ENCODE data around the gene IMPDH2.

IMPDH2 gene

DNA sequence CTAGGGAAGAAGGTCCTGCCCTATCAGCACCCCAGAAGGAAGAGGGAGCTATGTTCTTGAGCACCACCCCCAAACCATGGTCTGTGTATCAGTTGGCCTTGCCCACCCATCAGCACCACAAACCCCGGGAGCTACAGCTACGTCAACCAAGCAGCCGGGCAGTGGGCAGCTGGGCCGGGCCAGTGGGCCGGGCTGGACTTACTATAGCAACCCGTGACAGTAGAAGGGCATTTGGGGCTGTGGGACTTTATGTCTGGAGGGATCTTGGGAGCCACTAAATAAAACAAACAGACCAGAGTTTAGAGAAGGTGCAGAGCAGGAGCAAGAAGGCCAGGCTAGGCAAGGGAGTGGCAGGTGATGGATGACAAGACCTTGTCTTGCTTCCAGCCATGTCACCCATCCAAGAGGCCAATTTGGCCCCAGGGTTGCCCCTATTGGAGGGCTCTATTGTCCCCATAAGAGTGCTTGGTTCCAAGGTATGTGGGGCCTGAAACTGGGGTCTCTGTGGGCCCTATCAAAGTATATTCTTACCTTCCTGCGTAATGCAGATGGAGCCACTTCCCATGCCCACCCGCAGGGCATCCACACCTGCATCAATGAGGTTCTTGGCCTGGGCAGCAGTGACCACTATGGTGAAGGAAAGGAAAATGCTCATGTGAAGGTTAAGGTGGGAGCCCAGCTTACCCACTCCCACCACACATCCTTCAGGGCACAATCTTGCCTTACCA lies 3.2 kb downstream of the IMPDH2 start:
- no peaks in the 10 kb centered on the region for H3K9me3 ChIP-seq (ENCODE audit: control insufficient read depth, insufficient read depth, low read depth, low read length)
- H3K4me3 ChIP-seq (ENCODE audit: low read depth, low read length) = no peak overlapping the region
- ChIA-PET POLR2A (interaction anchor here (0.8 to 2.8 kb wide), 3 partner anchors 10 to 68 kb away, joined by 3 to 10 read pairs (median 3); partner anchors contain the start of genes P4HTM and QRICH1), CTCF (interaction anchor here (1.1 to 1.5 kb wide), 2 partner anchors 19 to 68 kb away, joined by 4 to 5 read pairs; partner anchors contain the start of genes QRICH1 and WDR6)
- H3K36me3 ChIP-seq (ENCODE audit: control insufficient read depth in 2 of 2, insufficient read depth in 1 of 2, low read length in 2 of 2) = peaks cover 0 to 73% of the 10 kb centered on the region in 2 experiments; a peak in 2 of 3 replicates
- TF ChIP-seq EGR2 (tag by site-specific recombination; IDR thresholded peaks at IDR 0.05; ENCODE audit: low read depth) (0 out of 2 replicates have a peak, but pooled peaks have one; percentile 0), ZXDB (tag by site-specific recombination; IDR thresholded peaks at IDR 0.05) (no peak)
- no peaks in the 10 kb centered on the region for H3K4me1 ChIP-seq (ENCODE audit: control insufficient read depth, insufficient read depth, low read length)
- H3K27ac ChIP-seq (ENCODE audit: extremely low read depth, low read depth, low read length) = no peak overlapping the region

DNA sequence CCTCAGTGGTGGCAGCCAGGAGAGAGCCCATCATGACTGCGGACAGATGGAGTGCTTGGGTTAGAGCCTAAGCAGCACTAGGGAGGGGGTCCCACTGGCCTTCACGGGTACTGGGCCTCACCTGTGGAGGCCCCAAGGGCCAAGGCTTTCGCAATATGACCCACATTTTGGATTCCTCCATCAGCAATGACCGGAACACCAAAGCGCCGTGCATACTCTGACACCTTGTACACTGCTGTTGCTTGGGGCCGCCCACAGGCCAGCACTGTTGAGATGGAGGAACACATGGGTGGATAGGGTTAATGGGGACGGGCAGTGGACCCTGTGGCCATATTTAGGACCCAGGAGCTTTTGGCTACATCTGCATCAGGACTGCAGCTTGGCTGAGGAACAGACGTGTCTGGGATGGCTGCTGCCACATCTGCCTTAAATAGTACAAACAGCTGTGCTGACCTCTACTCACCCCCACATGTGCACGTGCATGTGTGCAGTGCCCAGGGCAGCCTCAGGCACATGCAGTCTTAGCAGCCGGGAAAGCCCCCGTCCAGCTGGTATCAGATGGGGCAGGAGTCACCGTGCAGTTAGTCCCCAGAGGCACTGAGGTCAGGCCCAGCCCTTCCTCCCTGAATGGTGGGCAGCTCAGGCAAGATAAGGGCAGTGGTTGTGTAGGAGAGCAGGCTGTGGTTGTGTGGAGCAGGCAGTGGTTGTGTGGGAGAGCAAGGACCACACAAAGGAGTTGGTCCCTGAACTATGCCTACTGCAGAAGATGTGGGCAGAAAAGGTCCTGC lies 4.0 kb downstream of the IMPDH2 start:
- H3K4me1 ChIP-seq (ENCODE audit: control insufficient read depth, insufficient read depth, low read length) = no peaks in the 10 kb centered on the region
- H3K27ac ChIP-seq (ENCODE audit: extremely low read depth, low read depth, low read length) = no peak overlapping the region; the same call in 1 of the 2 replicates
- TF ChIP-seq EGR2 (tag by site-specific recombination; IDR thresholded peaks at IDR 0.05; ENCODE audit: low read depth) = peak; percentile 95
- no peak for TF ChIP-seq KLF9 (tag by site-specific recombination; IDR thresholded peaks at IDR 0.05; ENCODE audit: low read depth)
- TF ChIP-seq ZFHX2 (tag by site-specific recombination; conservative IDR thresholded peaks at IDR 0.05) = peak; percentile 87

DNA sequence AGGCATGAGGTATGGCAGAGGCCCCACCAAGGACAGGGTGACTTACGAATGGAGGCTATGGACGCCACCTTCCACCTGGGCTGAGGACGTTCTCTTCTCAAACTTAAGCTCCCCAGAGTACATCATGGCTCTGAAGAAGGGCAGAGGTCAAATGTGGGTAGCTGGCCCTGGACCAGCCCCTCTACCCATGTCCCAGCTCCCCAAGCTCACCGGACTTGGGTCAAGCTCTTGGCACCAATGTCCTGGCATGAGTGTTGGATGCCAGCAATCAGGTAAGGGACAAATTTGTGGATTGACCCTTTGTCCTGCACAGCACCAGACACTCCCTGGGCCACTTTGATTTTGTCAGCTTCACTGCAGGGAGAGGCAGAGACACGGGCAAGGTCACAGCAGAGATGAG lies 4.7 kb downstream of the IMPDH2 start:
- peaks cover 0 to 61% of the 10 kb centered on the region in 2 experiments; a peak in 2 of 3 replicates for H3K36me3 ChIP-seq (ENCODE audit: control insufficient read depth in 2 of 2, insufficient read depth in 1 of 2, low read length in 2 of 2)
- no peak for TF ChIP-seq HOXD13 (CRISPR knock-in tag; IDR thresholded peaks at IDR 0.05; ENCODE audit: borderline replicate concordance)
- TF ChIP-seq ZNF223 (tag by site-specific recombination; IDR thresholded peaks at IDR 0.05) = no peak
- TF ChIP-seq ZBTB8A (tag by site-specific recombination; IDR thresholded peaks at IDR 0.05) = no peak
- TF ChIP-seq SP7 (tag by site-specific recombination; IDR thresholded peaks at IDR 0.05) = no peak
- no peak for TF ChIP-seq ZNF548 (tag by site-specific recombination; IDR thresholded peaks at IDR 0.05)
- no peak for TF ChIP-seq ZNF114 (tag by site-specific recombination; IDR thresholded peaks at IDR 0.05)
- TF ChIP-seq, protein P1, sequence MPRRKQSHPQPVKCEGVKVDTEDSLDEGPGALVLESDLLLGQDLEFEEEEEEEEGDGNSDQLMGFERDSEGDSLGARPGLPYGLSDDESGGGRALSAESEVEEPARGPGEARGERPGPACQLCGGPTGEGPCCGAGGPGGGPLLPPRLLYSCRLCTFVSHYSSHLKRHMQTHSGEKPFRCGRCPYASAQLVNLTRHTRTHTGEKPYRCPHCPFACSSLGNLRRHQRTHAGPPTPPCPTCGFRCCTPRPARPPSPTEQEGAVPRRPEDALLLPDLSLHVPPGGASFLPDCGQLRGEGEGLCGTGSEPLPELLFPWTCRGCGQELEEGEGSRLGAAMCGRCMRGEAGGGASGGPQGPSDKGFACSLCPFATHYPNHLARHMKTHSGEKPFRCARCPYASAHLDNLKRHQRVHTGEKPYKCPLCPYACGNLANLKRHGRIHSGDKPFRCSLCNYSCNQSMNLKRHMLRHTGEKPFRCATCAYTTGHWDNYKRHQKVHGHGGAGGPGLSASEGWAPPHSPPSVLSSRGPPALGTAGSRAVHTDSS (tag by site-specific recombination; IDR thresholded peaks at IDR 0.05) = no peak
- TF ChIP-seq ZNF701 (tag by site-specific recombination; IDR thresholded peaks at IDR 0.05) = no peak
- no peaks in the 10 kb centered on the region for H3K9me3 ChIP-seq (ENCODE audit: control insufficient read depth, insufficient read depth, low read depth, low read length)
- no peaks in the 10 kb centered on the region for H3K4me1 ChIP-seq (ENCODE audit: control insufficient read depth, insufficient read depth, low read length)
- no peak overlapping the region for H3K27ac ChIP-seq (ENCODE audit: extremely low read depth, low read depth, low read length)
- ChIA-PET POLR2A (interaction anchor here (10.4 kb wide), 1 partner anchor 17 kb away, joined by 141 read pairs; the partner anchor contains the start of gene WDR6), CTCF (interaction anchor here (0.7 to 1.1 kb wide), 2 partner anchors 17 to 108 kb away, joined by 3 to 4 read pairs; no protein-coding TSS in a partner anchor)
- no peak overlapping the region for H3K4me3 ChIP-seq (ENCODE audit: low read depth, low read length)

More for the DNA sequence above, 4.0 kb downstream of the IMPDH2 start:
- no peak overlapping the region for H3K4me3 ChIP-seq (ENCODE audit: low read depth, low read length)
- POLR2A ChIA-PET = interaction anchor here (0.6 to 10.4 kb wide), 4 partner anchors 9 to 69 kb away, joined by 3 to 141 read pairs (median 6); partner anchors contain the start of genes QRICH1 and WDR6
- no peaks in the 10 kb centered on the region for H3K9me3 ChIP-seq (ENCODE audit: control insufficient read depth, insufficient read depth, low read depth, low read length)
- CTCF ChIA-PET = interaction anchor here (0.7 to 1.1 kb wide), 2 partner anchors 17 to 69 kb away, joined by 3 to 4 read pairs; partner anchors contain the start of gene QRICH1
- peaks cover 0 to 66% of the 10 kb centered on the region in 2 experiments; a peak in 2 of 3 replicates for H3K36me3 ChIP-seq (ENCODE audit: control insufficient read depth in 2 of 2, insufficient read depth in 1 of 2, low read length in 2 of 2)

DNA sequence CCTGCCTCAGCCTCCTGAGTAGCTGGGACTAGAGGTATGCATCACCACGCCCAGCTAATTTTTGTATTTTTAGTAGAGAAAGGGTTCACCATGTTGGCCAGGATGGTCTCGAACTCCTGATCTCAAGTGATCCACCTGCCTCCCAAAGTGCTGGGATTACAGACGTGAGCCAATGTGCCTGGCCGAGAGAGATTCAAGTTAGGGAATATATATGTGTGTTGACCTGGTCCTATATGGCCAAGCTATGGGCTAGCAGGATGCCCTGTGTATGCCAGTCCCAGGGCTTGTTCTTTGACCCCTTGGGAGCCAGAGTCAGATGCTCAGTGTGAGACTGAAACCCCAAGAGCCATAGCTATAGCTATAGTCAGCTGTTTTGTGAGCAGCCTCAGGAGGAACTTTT lies 5.4 kb downstream of the IMPDH2 start:
- ChIA-PET CTCF (interaction anchor here (0.6 to 1.1 kb wide), 2 partner anchors 109 to 301 kb away, joined by 3 to 4 read pairs; no protein-coding TSS in a partner anchor), POLR2A (interaction anchor here (10.4 kb wide), 1 partner anchor 16 kb away, joined by 141 read pairs; the partner anchor contains the start of gene WDR6)
- no peak overlapping the region for H3K27ac ChIP-seq (ENCODE audit: extremely low read depth, low read depth, low read length)
- H3K4me3 ChIP-seq (ENCODE audit: low read depth, low read length) = no peak overlapping the region
- H3K9me3 ChIP-seq (ENCODE audit: control insufficient read depth, insufficient read depth, low read depth, low read length) = no peaks in the 10 kb centered on the region
- peaks cover 0 to 60% of the 10 kb centered on the region in 2 experiments; a peak in 2 of 3 replicates for H3K36me3 ChIP-seq (ENCODE audit: control insufficient read depth in 2 of 2, insufficient read depth in 1 of 2, low read length in 2 of 2)
- no peaks in the 10 kb centered on the region for H3K4me1 ChIP-seq (ENCODE audit: control insufficient read depth, insufficient read depth, low read length)
- TF ChIP-seq ZNF341 (tag by site-specific recombination; IDR thresholded peaks at IDR 0.05; ENCODE audit: low read depth) (no peak), ZNF221 (tag by site-specific recombination; IDR thresholded peaks at IDR 0.05; ENCODE audit: borderline replicate concordance) (no peak), KLF7 (tag by site-specific recombination; IDR thresholded peaks at IDR 0.05; ENCODE audit: borderline replicate concordance) (no peak), ZNF837 (tag by site-specific recombination; IDR thresholded peaks at IDR 0.05) (no peak)
- TF ChIP-seq, protein P2, sequence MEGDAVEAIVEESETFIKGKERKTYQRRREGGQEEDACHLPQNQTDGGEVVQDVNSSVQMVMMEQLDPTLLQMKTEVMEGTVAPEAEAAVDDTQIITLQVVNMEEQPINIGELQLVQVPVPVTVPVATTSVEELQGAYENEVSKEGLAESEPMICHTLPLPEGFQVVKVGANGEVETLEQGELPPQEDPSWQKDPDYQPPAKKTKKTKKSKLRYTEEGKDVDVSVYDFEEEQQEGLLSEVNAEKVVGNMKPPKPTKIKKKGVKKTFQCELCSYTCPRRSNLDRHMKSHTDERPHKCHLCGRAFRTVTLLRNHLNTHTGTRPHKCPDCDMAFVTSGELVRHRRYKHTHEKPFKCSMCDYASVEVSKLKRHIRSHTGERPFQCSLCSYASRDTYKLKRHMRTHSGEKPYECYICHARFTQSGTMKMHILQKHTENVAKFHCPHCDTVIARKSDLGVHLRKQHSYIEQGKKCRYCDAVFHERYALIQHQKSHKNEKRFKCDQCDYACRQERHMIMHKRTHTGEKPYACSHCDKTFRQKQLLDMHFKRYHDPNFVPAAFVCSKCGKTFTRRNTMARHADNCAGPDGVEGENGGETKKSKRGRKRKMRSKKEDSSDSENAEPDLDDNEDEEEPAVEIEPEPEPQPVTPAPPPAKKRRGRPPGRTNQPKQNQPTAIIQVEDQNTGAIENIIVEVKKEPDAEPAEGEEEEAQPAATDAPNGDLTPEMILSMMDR (tag by site-specific recombination; IDR thresholded peaks at IDR 0.05) = no peak

Measured in HEK293 (cell line).